Stimulated activated CD8-positive, alpha-beta memory T cell treated with anti-CD3 and anti-CD28 coated beads, Interleukin-7, amount 100 ng/mL, for 48 hours (primary cell): ENCODE results near the gene HIP1.
"Not testable (repeated sequence)": the region's sequence is repeated elsewhere in the genome, so short reads cannot be mapped to it uniquely, and the experiment has no call there.

Source experiments
- DNase-seq, 2 donors: peaks; one replicate each; pipeline ENCODE4 v3.0.0-alpha.2; 2020; ENCODE audit warnings: low read depth in 1 of 2; ENCODE audit errors: extremely low read depth in 1 of 2

Gene HIP1

GRCh38 chr7:75739796-75740672, 1.3 kb upstream of the HIP1 start:
- no peak for DNase-seq

DNA sequence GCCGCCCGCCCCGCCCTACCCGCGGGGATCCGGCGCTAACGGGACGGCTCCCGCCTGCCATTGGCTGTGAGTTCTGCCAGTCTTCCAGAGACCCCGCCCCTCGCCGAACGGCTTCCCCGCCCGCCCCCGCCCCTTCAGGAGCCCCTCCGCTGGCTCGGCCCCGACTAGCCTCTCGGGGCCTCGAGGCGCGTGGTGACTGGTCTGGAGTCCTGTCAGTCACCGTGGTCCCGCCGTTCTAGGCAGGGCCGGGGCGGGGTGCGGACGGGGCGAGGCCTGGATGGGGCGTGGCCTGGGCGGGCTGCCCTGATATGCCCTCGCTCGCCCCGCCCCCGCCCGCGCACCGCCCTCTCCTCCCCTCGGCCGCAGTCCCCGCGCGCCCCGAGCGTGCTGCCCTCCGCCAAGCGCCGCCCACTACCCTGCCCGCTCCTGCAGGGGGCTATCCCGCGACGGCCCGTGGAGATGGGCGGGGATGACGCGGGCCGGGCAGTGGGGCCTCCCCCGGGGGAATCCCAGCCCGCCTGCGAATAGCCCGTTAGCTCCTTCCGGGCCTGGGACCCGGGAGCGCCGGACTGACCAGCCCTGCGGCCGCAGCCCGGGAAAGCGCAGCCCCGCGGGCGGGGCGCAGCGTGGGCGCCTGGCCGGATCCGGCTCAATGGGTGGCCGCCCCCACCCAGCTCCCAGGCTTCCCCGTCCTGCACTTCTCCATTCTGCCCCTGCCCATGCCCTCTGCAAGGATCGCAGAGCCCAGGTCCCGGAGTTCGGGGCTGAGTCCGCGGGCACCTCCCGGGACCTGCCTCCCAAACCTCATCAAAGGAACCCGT, 444 bp upstream of the HIP1 start:
- DNase-seq: peak; percentile 98

- no peak for DNase-seq
Observed at GRCh38 chr7:75737856-75738603, 711 bp downstream of the HIP1 start.

DNA sequence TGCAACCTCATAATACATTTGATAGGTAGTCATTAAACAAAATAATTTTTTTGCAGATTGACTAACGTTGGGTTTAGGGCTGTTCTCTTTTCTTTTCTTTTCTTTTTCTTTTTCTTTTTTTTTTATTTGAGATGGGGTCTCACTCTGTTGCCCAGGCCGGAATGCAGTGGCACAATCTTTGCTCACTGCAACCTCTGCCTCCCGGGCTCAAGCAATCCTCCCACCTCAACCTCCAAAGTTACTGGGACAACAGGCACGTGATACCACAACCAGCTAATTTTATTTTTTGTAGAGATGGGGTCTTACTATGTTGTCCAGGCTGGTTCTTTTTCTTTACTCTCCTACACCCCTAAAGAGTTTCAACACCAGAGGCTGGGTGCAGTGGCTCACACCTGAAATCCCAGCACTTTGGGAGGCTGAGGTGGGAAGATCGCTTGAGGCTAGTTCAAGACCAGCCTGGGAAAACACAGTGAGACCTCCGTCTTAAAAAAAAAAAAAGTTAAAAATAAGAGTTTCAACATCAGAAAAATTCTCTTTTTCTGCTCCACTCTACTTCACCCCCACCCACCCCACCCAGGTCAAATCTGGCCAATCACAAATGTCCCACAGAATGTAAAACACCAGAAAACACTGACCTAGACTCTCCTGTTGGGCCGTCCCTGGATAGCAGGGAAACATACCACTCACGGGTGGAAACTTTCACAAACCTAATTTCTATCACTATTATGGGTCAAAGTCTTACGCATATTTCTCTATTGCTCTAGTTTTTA, 3.0 kb downstream of the HIP1 start:
- DNase-seq: no peak

GRCh38 chr7:75734586-75735458, 3.9 kb downstream of the HIP1 start:
- DNase-seq: no peak

GRCh38 chr7:75732764-75733630, 5.7 kb downstream of the HIP1 start:
- DNase-seq: no peak

DNA sequence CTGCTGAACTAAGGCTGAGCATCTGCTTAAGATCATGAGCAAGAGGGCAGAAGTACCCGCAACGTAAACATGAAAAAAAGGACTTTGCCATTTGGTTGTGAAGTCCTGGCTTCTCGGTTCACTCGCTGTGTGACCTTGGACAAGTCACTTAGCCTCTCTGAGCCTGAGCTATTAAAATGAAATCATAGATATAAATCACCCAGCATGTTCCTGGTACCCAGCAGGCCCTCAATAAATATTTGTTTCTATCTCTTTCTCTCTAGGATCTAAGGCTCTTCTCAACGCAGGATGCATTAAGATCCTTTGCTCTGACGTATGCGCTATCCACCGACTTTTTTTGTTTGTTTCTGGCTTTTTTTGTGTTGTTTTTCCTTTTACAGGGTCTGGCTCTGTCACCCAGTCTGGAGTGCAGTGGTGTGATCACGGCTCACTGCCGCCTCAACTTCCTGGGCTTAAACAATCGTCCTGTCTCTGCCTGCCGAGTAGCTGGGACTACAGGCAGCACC, 6.7 kb downstream of the HIP1 start:
- no peak for DNase-seq

DNA sequence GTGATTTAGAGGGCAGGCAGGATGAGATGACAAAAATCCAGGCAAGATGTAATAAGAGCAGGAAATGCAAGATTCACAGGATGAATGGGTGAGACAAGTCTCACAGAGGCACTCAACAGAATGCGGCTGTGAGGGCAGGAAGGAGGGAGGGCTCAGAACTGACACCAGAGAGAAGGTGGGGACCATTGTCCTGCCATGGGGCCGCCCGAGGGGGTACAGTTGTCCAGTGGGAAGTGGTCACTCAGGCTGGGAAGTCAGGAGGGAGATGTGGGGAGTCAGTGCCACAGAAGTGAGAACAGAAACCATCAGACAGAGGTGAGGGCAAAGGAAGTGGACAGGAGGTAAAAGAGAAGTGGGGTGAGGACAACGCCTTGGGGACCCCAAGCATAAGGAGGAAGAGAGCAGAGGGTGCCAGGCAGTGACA, 8.9 kb downstream of the HIP1 start:
- no peak for DNase-seq

DNA sequence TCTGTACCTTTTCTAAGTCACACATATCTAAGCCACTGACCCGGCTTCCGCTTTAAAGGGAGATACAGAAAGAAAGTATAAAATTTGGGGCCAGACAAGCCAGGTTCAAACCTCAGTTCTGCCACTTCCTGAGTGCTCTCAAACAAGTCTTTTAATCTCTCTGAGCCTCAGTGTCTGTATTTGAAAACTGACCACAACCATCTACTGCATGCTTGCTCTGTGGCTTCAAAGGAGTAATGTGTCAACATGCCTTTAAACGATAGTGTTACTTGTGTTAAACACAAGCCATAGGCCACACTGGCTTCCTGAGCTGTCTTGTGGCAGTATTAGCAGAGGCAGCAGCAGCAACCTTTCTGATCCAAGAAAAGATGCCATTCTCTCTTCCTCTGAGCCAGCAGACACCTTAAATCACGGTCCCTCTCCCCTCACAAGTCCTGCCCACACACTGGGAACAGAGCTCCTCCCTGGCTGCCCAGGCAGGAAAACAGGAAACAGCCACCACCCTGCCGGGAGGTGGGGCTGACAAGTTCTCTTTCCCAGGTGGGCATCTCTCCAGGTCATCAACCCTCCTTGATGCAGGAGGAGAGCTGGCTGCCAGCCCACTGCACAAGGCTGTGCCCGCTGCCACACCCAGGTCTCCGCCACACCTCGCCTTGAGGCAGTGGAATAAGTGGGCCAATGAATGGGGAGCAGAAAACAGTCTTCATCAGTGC, 10.7 kb downstream of the HIP1 start:
- DNase-seq: no peak

DNA sequence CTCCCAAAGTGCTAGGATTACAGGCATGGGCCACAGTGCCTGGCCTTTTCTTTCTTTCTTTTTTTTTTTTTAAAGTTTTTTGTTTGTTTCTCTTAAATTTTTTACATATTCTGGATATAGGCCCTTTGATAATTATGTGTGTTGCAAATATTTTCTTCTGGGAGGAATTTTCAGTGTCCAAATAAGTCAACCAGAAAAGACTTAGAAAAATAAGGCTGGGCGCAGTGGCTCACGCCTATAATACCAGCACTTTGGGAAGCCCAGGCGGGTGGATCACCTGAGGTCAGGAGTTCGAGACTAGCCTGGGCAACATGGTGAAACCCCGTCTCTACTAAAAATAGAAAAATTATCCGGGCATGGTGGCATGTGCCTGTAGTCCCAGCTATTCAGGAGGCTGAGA, 11.4 kb downstream of the HIP1 start:
- not testable (repeated sequence) for DNase-seq

- DNase-seq: no peak
Observed at GRCh38 chr7:75725306-75725705, 13.4 kb downstream of the HIP1 start.

GRCh38 chr7:75723444-75723843, 15.3 kb downstream of the HIP1 start:
- DNase-seq: no peak

GRCh38 chr7:75722373-75722772, 16.4 kb downstream of the HIP1 start:
- no peak for DNase-seq

DNA sequence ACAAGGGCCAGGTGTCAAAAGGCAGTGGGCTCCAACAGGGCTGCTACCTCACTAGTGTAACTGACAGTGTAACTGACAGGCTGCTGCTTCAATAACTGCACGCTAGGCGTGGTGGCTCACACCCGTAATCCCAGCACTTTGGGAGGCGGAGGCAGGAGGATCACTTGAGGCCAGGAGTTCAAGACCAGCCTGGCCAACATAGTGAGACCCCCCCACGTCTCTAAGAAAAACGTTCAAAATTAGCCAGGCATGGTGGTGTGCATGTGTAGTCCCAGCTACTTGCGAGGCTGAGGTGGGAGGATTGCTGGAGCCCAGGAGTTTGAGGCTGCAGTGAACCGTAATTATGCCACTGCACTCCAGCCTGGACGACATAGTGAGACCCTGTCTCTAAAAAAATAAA, 16.8 kb downstream of the HIP1 start:
- not testable (repeated sequence) for DNase-seq

DNA sequence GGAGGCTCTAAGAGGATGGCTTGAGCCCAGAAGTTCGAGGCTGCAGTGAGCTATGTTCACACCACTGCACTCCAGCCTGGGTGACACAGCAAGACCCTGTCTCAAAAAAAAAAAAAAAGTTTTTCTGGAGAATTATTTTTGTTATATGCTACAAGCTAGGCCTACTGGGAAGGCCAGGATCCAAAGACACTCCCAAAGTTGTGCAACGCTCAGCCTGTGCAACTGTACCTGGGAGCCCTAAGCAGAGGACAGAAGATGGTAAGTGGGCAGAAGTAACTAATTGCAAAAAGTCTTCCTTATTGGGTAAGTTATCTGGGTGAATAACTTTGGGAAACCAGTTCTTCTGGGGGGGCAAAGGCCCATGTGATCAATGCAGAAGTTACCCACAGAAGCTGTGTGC, 17.3 kb downstream of the HIP1 start:
- DNase-seq: no peak

GRCh38 chr7:75719626-75720025, 19.1 kb downstream of the HIP1 start:
- DNase-seq: no peak

DNA sequence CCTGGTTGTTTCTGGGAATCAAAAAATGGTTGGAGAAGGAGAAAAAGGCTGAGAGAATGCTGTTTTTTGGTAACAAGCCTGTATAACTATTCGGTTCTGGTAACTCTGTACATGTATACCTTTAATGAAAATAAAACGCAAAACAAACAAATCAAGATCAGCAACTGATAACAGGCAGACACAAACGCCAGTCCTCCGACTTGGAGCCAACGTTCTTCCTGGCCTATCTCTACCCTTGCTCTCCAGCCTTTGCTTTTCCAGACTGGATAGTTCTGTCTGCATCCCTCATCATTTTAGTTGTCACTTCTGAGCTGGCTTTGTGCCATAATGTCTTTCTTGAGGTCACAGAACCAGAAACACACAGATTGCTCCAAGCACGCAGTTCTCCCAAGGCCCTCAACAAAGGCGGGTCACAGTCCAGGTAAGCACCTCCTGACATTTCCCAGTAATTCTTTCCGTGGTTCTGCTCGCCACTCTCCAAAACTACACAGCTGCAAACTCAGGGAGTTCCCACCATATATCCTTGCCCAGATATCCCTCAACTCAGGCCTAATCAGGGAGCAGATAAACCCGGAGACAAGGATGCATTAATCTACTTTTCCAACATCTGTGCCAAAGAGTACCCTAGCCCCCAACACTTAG, 20.2 kb downstream of the HIP1 start:
- DNase-seq: no peak
